MCF 10A (cell line): ENCODE data around the gene QSOX1. TPM values are rescaled to one million over a fixed set of nuclear protein-coding genes. Genes with fewer than 3 reads are reported as not detected.
A peak's percentile ranks its signal among the peaks of the same experiment; 100 is the strongest.
"Not testable (repeated sequence)": the region's sequence is repeated elsewhere in the genome, so short reads cannot be mapped to it uniquely, and the experiment has no call there.

ENCODE experiments used
- BruUV-seq: library from RNA; stranded (reverse); fragments of 400-500 nt; replicated peaks from 2 replicates; lab custom pipeline; 2021; lab: Mats Ljungman, UMichigan
- CTCF ChIA-PET: fragments of 300-600 bp; sonication (Branson Sonifier 250); formaldehyde crosslinking; extraction: SDS; loops from one replicate; lab custom pipeline; 2021; ENCODE audit warnings: antibody characterized with exemption, inconsistent platforms; lab: Yijun Ruan, JAX
- POLR2A ChIA-PET: fragments of 300-600, 350-650 bp; sonication (Branson Sonifier 250); formaldehyde crosslinking; extraction: SDS; loops from one replicate; lab custom pipeline; 2020; ENCODE audit warnings: antibody characterized with exemption, inconsistent platforms; lab: Yijun Ruan, JAX
- DNase-seq: peaks from one replicate; pipeline ENCODE4 v3.0.0-alpha.2; 2018; ENCODE audit not compliant: unreplicated experiment
- H3K27ac Mint-ChIP-seq: one replicate; pipeline ENCODE4 v1.8.0; 2022; ENCODE audit warnings: mild to moderate bottlenecking, low read depth, mixed read lengths; ENCODE audit not compliant: unreplicated experiment
- H3K27me3 Mint-ChIP-seq: one replicate; pipeline ENCODE4 v1.8.0; 2022; ENCODE audit warnings: mixed read lengths; ENCODE audit not compliant: insufficient read depth, unreplicated experiment
- H3K36me3 Mint-ChIP-seq: one replicate; pipeline ENCODE4 v1.8.0; 2022; ENCODE audit warnings: mild to moderate bottlenecking, moderate library complexity, mixed read lengths; ENCODE audit not compliant: insufficient read depth, unreplicated experiment
- H3K4me1 Mint-ChIP-seq: one replicate; pipeline ENCODE4 v1.8.0; 2022; ENCODE audit warnings: mixed read lengths; ENCODE audit not compliant: insufficient read depth, unreplicated experiment
- H3K4me3 Mint-ChIP-seq: one replicate; pipeline ENCODE4 v1.8.0; 2022; ENCODE audit warnings: mild to moderate bottlenecking, moderate library complexity, mixed read lengths; ENCODE audit not compliant: unreplicated experiment
- H3K9me3 Mint-ChIP-seq: one replicate; pipeline ENCODE4 v1.8.0; 2022; ENCODE audit warnings: mixed read lengths; ENCODE audit not compliant: unreplicated experiment
- CTCF ChIP-seq: fragments of 200-600 bp; IDR thresholded peaks from one replicate; pipeline ENCODE4 v1.8.0; 2022; ENCODE audit warnings: antibody characterized with exemption, mild to moderate bottlenecking; ENCODE audit not compliant: unreplicated experiment
- intact Hi-C: fragments of 100-400 bp; cut with micrococcal nuclease; formaldehyde crosslinking; loops from 2 replicates; pipeline ENCODE4 v1.14.1; 2022
- total RNA-seq: library from RNA; stranded (reverse); gene quantifications from 2 replicates; pipeline ENCODE4 v1.2.3, GENCODE V29; 2022

The QSOX1 gene
- total RNA-seq, 1 experiment from 2014 or later, result 309 TPM

GRCh38 chr1:180198196-180198595 is 43.5 kb downstream of the QSOX1 start:
- no peaks in the 10 kb centered on the region for H3K9me3 Mint-ChIP-seq
- no peak for TF ChIP-seq CTCF
- H3K36me3 Mint-ChIP-seq, result peaks cover 31% of the 10 kb centered on the region
- ChIA-PET CTCF (interaction anchor here (0.6 to 8.7 kb wide), 6 partner anchors 10 to 284 kb away, joined by 3 to 79 read pairs (median 8); no protein-coding TSS in a partner anchor), POLR2A (no interaction called here)
- H3K4me1 Mint-ChIP-seq, result no peaks in the 10 kb centered on the region
- no peaks in the 10 kb centered on the region for H3K27me3 Mint-ChIP-seq
- DNase-seq, result peak; percentile 14
- BruUV-seq, result no TSS peak
- intact Hi-C loops, result no loop called here
- no peak overlapping the region for H3K27ac Mint-ChIP-seq
- no peak overlapping the region for H3K4me3 Mint-ChIP-seq

DNA sequence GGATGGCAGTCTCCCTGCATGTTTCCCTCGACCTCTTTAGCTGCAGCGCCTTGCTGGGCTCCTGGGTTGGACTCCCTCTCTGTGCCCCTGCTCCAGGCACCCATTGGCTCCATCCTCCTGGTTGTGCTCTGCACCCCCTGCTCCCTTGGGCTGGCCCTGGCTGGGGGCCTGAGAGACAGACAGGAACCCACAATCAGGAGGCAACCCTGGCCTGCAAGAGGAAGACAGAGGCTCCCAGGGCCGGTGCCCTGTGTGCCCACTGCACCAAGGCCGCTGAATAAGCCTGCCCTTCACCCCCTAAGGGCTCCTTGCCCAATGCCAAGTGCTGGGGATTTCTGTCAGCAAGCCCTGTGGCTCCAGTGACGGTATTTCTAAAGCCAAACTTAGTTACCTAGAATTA is 43.9 kb downstream of the QSOX1 start:
- Mint-ChIP-seq H3K27ac (no peak overlapping the region), H3K9me3 (no peaks in the 10 kb centered on the region), H3K4me3 (no peak overlapping the region), H3K4me1 (no peaks in the 10 kb centered on the region), H3K27me3 (no peaks in the 10 kb centered on the region), H3K36me3 (peaks cover 31% of the 10 kb centered on the region)
- TF ChIP-seq CTCF, result no peak
- CTCF ChIA-PET, result interaction anchor here (1.2 to 8.7 kb wide), 3 partner anchors 10 to 36 kb away, joined by 4 to 79 read pairs (median 4); no protein-coding TSS in a partner anchor
- intact Hi-C loops, result no loop called here
- POLR2A ChIA-PET, result no interaction called here
- no TSS peak for BruUV-seq
- no peak for DNase-seq

DNA sequence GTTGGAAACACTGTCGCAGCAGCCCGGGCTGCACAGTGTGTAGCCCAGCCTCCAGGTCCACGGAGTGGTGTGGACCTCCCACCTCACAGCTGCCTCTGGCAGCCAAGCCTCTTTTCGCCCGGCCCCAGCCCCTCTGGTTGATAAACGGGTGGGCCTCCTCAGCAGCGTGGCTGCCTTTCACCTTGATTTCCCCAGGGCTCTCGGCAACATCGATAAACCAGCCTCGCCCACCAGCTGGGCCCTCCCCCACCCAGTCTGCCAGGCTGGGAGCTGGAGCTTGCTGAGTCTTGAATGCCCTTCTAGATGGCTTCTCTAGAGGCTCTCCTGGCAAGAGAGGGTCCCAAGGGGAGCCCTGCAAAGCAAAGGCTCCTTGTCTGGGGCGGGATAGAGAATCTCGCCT is 44.3 kb downstream of the QSOX1 start:
- Mint-ChIP-seq H3K27me3 (no peaks in the 10 kb centered on the region), H3K27ac (no peak overlapping the region), H3K9me3 (no peaks in the 10 kb centered on the region), H3K4me1 (no peaks in the 10 kb centered on the region), H3K4me3 (no peak overlapping the region), H3K36me3 (peaks cover 31% of the 10 kb centered on the region)
- intact Hi-C loops, result no loop called here
- ChIA-PET CTCF (interaction anchor here (0.8 to 8.7 kb wide), 4 partner anchors 10 to 35 kb away, joined by 3 to 79 read pairs (median 4); no protein-coding TSS in a partner anchor), POLR2A (no interaction called here)
- DNase-seq, result no peak
- no peak for TF ChIP-seq CTCF
- BruUV-seq, result no TSS peak

DNA sequence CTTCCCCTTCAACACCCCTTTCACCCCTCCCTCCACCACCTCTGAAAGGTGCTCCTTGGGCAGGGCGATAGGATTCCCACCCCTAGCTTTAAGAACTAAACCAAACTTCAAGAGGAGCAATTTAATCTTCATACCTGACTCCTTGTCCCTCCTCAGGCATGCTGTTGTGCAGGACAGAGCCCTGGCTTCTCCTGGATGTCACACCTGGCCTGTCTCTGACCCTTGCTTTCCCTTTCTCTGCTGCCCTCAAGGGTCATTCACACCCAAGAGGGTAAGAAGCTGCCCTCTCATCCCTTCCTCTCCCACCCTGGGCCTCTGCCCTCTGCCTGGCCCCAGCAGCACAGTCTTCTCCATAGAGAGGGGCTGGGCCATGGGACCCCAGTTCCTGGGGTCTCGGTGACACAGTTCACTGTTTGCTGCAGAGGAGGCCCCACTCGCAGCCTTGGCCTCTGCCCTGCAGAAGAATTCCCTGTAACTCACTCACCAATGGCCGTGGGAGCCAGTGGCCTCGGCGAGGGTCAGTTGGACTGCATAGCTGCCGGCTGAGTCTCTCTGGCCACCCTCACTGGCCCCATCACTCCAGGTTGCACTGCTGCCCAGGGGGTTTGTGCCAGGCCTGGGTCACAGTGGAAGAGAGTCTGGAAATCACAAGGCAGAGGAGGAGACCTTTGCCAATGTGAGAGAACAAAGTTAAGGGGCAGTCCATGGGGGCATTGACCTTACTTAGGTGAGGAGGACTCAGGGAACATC is 47.0 kb downstream of the QSOX1 start:
- Mint-ChIP-seq H3K36me3 (peaks cover 10% of the 10 kb centered on the region), H3K4me1 (no peaks in the 10 kb centered on the region)
- POLR2A ChIA-PET, result interaction anchor here (0.6 to 1.2 kb wide), 2 partner anchors 8 to 160 kb away, joined by 3 read pairs; no protein-coding TSS in a partner anchor

DNA sequence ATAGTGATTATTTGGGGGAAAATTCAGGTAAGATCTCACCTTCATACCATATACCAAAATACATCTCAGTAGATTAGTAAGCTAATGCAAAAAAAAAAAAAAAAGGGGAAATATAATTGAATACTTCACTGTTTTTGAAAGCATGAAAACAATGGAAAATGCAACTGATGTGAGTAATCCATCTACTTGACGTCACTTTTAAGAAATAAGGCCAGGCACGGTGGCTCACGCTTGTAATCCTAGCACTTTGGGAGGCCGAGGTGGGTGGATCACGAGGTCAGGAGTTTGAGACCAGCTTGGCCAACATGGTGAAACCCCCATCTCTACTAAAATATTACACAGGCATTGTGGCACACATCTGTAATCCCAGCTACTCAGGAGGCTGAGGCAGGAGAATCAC is 47.9 kb downstream of the QSOX1 start:
- H3K9me3 Mint-ChIP-seq, result not testable (repeated sequence)

More for the DNA sequence above, 47.0 kb downstream of the QSOX1 start:
- BruUV-seq, result no TSS peak
- Mint-ChIP-seq H3K9me3 (no peaks in the 10 kb centered on the region), H3K4me3 (no peak overlapping the region), H3K27me3 (no peaks in the 10 kb centered on the region), H3K27ac (no peak overlapping the region)
- intact Hi-C loops, result no loop called here
- TF ChIP-seq CTCF, result no peak
- no peak for DNase-seq
- CTCF ChIA-PET, result interaction anchor here (0.9 to 8.7 kb wide), 4 partner anchors 13 to 281 kb away, joined by 4 to 79 read pairs (median 6); no protein-coding TSS in a partner anchor

More for the DNA sequence above, 47.9 kb downstream of the QSOX1 start:
- H3K27me3 Mint-ChIP-seq, intact Hi-C loops, H3K36me3 Mint-ChIP-seq, H3K4me3 Mint-ChIP-seq, DNase-seq, H3K27ac Mint-ChIP-seq, H3K4me1 Mint-ChIP-seq: not testable (repeated sequence)
- ChIA-PET CTCF (interaction anchor here (1.0 to 8.7 kb wide), 4 partner anchors 14 to 387 kb away, joined by 4 to 79 read pairs (median 6); no protein-coding TSS in a partner anchor), POLR2A (interaction anchor here (0.6 kb wide), 1 partner anchor 9 kb away, joined by 3 read pairs; no protein-coding TSS in a partner anchor)
- BruUV-seq, result TSS peak; percentile 2
